ENCODE results near the gene BRMS1.

BRMS1 gene

DNA sequence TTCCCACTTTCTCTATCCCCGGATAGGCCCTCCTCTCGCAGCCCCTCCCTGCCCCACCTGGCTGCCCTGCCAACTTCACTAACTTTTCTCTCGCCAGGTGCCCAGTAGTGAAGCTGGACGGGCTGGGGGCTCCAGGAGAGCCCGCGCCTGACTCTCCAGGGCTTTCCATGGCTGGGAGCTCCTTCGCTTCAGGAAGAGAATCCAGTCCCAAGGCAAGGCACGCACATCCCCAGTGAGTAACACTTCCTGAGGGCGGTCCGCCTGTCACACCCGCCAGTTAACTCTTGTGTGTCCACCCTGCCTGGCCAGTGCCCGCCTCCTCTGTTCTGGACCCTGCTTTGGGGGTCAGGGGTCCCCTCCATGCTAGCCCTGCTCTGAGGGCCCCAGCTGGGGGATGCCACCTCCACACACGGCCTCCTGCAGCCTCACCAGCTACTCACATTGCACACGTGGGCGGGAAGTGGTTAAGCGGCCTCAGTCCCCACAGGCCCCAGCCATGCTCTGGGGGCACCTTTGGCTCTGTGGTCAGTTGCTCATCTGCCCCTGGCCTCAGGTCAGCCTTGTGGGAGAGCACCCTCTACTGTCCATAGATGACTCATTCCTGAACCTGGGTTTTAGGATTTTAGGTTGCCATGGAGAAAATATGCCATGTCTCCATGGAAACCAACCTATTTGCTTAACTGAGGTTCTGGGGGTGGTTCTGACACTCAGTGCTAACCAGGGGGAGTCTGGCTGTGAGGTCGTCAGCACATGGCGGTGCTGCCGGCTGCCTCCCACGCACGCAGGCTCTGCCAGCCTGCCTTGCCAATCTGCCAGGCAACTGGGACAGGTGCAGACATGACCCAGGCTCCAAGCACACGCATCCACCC lies 8.4 kb downstream of the BRMS1 start, which contains the start of gene RIN1:
Gene RIN1 (minus strand): TSS at position 201 of the 869 bp plus-strand sequence. CDS start 32 bp downstream, at position 169.
- peak; percentile 81 for DNase-seq (ENCODE audit: low spot score)

DNA sequence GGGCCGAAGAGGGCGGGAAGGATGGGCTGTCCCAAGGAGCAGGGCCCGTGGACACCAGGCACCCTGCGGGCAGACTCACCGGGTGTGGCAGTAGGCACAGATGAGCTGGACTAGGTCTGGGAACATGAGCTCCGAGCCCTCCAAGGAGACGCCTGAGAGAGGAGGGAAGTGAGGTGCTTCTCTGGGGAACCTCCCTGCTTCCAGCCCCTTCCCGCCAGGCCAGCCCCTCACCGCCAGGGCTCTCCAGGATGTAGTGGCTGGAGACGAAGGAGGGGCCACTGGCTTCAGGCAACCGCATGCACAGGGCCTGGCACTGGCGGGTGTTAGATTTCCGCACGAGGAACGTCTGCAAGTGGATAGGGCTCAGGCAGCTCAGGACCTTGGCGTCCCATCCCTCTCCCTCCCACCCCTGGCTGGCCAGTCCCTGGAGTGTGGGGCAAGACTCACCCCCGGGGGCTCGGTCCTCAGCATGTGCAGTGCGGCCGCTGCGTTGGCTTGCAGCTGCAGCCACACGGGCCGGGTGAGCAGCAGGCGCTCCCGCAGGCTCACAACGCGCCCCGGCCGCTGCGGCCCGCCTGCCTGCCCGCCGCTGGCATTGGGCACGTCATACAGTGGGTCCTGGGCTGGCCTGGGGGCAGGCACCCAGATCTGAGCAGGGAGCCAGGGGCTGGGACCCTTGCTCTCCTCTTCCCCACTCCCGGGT lies 9.2 kb downstream of the BRMS1 start:
- no peak for DNase-seq (ENCODE audit: low spot score)

DNA sequence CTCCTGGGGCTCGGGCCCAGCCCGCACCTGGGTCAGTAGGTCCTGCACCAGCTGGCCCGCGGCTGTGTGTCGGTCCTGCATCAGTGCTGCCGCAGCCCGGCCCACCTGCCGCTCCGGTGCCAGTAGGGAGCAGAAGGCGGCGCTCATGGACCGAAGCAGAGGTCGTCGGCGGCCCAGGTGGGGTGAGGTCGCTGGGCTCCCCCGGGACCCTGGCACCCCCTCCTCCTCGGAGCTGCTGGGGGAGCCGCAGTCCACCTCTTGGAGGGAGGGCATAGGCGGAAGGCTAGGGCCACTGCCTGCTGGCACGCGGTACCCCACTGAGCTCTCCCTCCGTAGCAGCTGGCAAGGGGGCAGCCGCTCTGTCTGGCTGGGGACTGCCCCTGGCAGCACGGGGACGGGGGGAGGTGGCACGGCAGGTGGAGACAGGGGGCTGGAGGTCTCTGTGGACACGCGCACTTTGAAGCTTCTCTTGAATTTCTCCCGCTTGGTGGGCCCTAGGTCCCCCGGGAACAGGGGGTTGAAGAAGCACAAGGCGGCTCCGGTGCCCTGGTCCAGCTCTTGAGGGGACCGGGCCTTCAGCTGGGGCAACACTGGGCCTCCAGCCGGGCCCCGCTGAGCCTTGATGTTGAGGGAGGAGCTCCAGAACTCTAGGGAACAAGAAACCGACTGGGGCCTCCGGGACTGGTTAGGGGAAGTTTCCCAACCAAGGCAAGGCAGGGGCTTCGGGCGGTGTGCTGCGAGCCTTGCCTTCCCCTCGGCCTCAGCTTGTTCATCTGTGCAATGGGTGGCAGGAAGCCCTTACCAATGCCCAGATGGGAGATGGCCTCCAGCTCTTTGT lies 10.1 kb downstream of the BRMS1 start:
- no peak for DNase-seq (ENCODE audit: low spot score)

DNA sequence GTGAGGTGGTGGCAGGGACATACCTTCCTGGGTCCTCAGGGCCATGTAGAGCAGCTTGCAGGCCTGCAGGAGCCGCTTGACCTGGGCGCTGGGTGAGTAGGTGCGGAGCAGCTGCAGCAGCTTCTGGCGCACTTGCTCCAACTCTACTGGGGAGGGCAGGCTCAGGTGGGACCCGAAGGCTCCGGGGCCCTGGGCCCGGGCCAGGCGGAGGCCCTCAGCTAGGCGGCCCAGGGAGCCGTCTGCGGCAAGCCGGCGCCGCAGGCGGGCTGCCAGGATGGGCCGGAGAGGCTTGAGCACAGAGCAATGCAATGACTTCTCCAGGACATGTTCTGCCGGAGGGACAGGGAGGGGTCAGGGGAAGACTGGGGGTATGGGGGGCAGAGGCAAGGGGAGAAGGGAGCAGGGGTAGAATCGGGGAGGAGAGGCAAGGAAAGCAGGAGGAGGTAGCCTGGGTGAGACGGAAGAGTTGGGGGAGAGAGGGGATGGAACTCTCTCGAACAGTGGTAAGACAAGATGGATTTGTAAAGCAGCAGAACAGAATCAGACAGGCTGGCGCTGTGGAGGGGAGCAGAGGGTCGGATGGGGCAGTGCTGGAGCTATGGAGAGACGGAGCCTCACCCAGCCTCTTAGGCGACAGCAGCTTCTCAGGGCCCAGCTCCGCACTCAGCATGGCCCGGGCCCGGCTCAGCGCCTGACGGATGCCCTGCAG lies 10.9 kb downstream of the BRMS1 start:
- no peak for DNase-seq (ENCODE audit: low spot score)

DNA sequence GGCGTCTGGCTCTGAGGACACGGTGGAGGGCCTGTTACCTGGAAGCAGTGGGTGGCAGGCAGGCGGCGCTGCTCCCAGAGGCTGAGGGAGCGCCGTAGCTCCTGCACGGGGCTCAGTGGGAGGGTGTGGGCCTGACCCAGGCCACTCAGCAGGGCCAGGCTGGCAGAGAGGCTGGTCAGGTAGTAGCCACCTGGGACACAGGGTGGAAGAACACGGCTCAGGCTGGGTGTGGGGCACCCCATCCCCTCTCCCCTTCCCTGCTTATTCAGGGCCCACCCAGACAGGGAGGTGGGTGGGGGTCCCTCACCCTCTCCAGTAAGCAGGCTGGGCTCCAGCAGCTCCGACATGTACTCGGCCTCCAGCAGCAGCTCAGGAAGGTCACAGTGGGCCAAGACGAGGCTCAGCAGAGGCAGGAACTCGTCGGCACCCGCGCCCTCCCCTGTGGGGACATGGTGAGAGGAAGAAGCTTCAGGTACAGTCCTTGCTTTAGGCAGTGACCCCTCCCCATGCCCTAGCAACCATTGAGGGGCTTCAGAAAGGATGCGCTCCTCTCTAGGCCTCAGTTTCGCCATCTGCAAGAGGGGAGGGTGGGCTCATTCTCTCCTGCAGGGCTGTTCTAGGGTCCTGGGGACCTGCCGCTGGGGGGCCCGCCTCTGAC lies 11.6 kb downstream of the BRMS1 start:
- no peak for DNase-seq (ENCODE audit: low spot score)

DNA sequence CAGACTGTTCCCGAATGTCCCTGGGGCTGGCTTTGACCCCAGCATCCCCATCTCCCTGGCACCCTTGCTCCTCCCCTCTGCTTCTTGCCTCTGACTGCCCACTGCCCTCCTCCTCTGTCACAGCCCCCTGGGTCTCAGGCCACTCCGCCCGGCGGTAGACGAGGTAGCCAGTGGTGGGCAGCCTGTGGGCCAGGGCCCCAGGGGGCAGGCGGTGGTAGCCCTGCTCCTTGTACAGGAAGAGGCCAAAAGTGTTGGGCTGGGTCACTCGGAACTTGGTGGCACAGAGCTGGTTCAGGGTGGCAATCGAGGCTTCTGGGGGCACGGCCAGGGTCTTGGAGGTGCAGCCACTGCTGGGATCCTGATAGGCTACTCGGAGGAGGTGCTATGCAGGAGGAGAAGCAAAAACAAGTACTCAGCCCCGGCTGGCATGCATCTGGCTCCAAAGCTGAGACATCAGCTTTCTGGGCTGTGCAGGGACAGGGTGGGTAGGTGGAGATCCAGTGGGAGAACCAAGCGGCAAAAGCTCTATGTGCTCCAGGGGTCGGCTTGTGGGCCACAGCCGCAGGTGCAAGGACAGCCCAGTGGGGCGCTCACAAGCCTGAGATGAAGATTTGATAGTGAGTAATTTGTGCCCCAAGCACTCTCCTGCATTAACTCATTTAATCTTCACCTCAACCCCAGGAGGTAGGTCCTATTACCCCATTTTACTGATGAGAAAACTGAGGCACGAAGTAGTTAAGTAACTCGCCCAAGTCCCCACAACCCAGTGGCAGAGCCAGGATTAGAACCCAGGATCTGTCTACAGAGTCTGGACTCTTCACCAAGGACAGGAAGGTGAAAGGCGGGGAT lies 12.3 kb downstream of the BRMS1 start:
- DNase-seq (ENCODE audit: low spot score) = no peak

DNA sequence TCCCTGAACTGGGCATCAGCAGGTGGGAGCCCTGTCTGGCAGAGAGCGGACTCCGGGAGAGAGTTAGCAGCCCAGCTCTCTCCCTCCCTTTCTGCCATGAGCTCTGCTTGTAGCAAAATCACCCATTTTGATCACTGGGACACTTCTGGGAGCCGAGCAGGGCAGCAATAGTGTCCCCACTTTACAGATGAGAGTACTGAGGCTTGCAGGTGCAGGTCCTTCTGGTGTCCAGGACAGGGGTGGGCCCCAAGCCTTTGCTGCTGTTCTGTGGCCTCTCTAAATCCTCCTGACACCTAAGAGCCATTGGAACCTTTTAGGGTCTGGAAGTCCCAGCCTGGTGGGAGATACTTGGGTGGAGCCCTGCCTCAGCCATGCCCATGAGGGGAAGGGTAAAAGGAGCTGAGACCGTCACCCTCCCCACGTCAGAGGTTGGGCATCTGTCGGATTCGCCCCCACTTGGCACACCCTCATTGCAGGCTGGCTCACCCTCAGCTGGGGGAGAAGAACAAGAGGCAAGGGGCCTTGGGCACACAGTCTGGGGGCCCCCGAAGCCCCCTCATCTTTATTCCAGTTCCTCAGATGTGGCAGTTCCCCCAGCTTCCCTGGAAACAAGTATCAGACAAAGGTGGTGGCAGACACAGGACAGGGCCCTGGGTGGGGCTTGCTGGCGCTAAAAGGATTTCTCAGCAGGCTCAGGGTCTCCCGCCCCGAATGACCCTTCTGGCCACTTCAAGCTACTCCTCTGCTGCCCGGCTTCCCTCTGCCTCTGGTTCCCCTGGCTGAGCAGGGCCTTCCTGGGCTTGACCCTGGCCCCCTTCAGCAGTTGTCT lies 13.1 kb downstream of the BRMS1 start:
- no peak for DNase-seq (ENCODE audit: low spot score)

DNA sequence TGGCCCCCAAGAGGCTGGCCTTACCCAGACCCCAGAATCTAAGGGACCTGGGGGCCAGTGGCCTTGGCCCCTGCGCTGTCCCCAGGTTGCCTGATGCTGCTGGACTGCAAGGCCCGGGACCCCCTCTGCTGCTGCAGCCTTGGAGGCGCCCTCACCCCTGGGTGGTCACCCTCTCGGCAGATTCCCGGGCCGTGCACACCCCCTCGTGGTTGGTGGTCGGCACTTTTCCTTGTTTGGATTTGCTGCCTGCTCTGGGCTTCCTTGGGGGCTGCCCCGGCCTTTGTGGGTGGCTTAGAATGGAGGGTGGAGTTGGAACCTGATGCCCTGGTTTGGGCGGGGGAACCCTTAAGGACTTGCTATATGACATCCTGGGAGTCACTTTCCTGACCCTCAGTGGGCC lies 14.0 kb downstream of the BRMS1 start:
- DNase-seq (ENCODE audit: low spot score) = no peak

DNA sequence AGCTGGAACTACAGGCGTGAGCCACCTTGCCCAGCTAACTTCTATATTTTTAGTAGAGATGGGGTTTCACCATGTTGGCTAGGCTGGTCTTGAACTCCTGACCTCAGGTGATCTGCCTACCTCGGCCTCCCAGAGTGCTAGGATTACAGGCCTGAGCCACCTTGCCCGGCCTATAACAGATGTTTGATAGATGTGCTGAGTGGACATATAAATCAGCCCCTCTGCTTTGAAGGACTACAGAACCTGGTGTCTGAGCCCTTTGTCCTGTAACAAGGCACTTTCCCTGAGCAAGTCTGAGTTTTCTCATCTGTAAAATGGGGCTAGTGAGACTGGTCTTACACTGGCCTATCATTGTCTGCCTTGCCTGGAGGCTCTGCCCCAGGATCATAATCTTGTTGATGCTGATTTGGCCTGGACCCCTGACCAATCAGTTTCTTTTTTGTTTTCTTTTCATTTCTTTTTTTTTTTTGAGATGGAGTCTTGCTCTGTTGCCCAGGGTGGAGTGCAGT lies 15.7 kb downstream of the BRMS1 start:
- DNase-seq (ENCODE audit: low spot score) = no peak

DNA sequence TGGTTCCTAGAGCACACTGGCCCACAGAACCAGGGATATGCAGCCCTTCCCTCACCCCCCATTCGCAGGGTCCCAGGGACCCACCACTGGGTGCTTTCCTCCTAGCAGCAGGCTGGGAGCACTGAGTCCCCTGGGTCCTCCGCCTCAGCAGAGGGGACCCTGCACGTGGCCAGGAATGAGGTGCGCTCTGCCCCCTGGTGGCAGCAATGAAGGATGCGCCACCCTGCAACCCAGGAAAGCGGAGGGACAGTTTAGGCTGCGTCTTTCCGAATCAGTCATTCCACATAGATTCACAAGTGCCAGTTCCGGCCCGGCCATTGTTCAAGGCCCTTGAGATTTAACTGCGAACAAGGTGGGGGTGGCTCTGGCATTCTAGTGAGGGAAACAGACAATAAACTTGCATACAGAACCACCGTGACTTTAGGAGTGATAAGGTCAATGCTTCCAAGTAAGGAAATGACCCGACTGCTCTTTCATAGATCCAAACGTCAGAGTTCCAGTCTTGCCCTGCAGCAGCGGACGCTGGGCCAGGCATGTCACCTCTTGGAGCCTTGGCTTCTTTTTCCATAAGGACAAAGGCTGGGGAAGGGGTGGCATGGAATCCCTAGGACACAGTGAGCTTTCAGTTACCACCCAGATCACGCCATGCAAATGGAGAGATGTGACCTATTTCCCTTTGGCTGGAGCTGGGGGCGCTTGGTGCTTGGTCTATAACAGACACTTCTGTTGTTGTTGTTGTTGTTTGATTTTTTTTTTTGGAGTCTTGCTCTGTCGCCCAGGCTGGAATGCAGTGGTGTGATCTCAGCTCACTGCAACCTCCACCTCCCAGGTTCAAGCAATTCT lies 16.4 kb downstream of the BRMS1 start:
- DNase-seq (ENCODE audit: low spot score) = peak; percentile 98

DNA sequence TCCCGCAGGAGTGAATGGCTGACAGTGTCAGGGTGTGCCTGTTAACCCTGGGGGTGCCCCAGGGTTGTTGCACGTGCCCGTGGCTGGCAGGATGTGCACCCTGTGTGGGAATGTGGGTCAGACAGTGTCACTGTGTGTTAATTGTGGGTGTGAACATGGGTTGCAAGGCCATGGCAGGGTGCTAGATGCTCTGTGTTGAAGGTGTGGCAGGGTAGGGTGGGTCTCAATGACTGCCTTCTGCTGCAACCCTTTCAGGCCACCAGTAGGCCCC lies 16.9 kb downstream of the BRMS1 start:
- DNase-seq (ENCODE audit: low spot score) = no peak

DNA sequence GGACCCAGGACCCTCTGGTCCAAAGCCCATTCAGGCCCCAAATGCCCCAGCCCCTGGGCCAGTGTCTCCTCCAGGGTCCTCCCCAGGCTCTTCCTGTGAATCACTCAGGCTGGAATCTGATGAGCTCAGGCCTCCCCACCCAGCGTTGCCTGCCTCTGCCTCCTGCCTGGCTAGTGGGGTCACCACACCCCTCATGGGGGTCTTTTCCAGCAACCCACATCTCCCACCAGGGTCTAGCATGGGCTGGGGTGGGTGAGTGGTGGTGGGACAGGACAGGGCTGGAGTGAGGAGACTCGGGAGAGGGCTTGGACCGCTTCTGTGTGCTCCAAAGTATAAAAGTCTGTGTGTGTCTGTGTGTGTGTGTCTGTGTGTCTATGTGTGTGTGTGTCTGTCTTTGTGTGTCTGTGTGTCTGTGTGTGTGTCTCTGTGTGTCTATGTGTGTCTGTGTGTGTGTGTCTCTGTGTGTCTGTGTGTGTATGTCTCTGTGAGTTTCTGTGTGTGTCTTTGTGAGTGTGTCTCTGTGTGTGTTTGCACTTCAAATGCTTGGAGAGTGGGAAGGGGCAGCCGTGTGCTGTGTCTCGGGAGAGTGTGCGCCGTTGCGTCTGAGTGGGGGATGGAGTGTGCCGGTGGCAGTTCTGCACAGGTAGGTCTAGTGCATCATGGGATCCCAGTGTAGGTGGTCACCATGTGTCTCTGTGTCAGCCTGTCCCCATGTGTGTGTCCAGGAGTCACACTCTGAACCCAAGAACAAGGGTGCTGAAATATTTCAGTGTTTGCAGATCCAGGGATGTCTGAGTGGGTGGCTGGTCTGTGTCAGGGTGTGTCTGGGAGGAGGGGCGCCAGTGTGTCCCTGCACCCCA lies 17.5 kb downstream of the BRMS1 start:
- peak; percentile 57 for DNase-seq (ENCODE audit: low spot score)

DNA sequence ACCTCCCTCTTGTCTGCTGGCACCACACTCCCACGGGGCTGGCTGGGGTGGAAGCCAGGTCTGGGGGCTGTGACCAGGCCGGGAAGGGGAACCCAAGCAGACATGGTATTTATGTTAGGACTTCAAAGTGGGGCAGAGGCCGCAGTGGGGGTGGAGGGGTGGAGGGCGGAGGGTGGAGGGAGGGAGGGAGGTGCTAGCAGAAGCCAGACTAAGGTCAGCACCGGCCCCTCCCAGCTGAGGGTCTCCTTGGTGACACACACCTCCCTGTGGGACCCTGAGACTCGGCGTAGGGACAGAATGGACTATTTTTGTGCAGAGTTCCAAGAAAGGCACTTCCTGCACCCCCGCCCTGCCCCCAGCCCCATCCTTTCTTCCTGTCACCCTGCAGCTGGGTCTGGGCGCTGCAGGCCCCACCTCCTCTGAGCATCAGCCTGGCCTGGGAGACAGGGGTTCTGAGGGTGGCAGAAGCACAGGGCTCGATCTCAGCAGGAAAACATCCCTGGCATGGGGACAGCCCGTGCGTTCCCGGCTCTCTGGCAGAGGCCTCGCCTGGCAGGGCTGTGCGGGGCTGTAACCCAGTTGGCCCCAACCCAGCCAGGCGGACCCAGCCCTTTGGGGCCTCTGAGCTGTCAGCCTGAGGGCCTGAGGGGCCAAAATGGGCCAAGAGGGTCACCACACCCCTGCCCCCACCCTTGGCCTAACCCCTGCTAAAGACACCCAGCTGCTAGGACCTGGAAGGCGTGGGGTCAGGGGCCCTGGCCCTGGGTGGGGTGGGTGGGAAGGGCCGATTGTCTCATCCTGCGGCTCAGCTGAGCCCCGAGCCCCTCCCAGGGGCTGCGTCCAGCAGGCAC lies 18.4 kb downstream of the BRMS1 start:
- no peak for DNase-seq (ENCODE audit: low spot score)

DNA sequence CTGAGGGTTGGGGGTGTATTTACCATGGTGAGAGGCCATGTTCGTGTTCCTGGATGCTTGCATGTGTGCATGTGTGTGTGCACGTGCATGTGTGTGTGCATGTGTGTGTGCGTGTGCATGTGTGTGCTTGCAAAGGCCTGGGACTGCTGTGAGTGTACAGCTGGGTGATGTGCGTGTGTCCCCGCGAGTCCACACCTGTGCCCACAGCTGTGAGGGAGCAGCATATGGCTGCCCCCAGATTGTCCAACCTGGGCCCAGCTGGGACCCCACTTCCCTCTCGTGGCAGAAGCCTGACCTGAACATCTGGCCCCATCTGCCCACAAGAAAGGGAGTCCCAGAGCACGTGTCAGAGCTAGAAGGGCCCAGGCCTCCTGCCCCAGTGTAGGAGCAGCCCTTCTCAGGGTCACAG lies 19.6 kb downstream of the BRMS1 start:
- DNase-seq (ENCODE audit: low spot score) = no peak

DNA sequence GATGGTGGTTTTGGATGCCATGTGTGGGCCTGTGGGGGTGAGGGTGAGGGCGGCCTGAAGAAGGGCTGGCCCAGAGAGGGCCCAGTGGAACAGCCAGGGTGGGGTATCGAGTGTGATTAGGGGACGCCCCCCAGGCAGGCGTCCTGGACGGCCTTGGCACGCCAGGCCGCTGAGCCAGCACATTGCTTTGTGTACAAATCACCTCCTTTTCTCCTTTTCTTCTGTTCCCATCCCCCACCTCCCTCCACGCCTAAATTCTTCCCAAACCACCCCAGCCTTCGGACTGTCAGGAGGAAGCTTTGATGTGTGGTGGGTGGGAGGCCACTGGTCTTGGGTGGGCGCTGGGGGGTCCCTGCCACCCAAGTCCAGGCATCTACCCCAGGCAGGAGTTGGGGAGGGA lies 20.2 kb downstream of the BRMS1 start:
- no peak for DNase-seq (ENCODE audit: low spot score)

DNA sequence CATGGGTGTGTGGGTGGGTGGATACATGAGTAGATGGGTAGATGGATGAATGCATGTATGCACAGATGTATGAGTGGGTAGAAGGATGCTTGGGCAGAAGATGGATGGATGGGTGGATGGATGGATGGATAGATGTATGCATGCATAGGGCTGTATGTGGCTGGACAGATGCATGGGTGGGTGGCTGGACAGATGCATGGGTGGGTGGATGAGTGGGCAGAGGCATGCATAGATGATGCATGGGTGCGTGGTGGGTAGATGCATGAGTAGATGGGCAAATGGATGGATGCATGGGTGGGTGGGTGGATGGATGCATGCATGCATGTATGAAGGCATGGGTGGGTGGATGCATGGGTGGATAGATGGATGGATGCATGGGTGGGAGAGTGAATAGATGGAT lies 21.2 kb downstream of the BRMS1 start:
- no peak for DNase-seq (ENCODE audit: low spot score)

Data from kidney capillary endothelial cell (primary cell).